Measurements from ENCODE around the gene GBE1.
A peak's percentile ranks its signal among the peaks of the same experiment; 100 is the strongest.
"Not testable (repeated sequence)": the region's sequence is repeated elsewhere in the genome, so short reads cannot be mapped to it uniquely, and the experiment has no call there.

GBE1 gene

DNA sequence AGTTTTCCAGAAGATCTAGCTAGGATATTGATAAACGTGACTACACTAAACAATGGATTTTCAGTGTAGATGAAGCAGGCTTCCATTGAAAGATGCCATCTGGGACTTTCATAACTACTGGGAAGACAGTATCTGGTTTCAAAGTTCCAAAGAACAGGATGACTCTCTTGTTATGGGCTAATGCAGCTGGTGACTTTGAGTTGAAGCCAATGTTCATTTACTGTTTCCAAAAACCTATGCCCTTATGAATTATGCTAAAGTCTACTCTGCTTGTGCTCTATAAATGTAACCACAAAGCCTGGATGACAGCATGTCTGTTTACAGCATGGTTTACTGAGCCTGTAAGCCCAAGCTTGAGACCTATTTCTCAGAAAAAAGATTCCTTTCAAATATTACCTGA is 245.4 kb downstream of the GBE1 start:
- no peak for DNase-seq

GRCh38 chr3:81513591-81513990 is 247.9 kb downstream of the GBE1 start:
- no peak for DNase-seq

DNA sequence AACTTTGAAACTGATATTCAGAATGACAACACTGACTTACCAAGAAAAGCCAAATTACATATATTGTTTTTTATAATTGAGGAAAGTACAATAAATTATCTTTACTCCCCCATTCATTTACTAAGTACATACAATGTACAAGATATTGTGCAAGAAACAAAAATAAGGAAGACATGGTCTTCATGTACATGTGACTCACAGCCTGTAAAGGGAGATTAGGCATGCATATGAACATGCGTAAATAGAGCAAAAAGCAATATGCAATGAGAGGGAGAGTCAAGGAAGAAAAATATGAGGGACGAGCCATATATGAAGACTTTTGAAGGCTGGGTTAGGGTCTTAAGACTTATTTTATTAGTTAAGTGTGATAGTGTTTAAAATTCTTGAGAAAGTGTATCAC is 258.4 kb downstream of the GBE1 start:
- DNase-seq = no peak

DNA sequence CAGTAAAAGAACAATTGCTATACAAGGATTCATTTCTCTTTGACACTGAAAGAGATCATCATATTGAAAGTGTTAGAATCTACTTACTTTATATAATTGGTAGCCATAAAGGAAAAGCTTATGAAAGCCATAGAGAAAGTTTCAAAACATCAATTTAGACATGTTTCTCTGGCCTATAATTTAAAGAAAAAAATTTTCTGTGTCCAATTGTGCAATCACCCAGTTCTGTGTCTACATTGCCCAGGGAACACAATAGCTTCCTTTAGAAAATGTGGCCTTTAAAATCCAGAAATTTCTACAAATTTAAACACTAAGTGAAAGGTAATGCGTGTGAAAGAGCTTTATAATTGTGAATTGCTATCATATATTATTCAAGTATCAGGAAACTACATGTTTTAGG is 259.2 kb downstream of the GBE1 start:
- DNase-seq = no peak

DNA sequence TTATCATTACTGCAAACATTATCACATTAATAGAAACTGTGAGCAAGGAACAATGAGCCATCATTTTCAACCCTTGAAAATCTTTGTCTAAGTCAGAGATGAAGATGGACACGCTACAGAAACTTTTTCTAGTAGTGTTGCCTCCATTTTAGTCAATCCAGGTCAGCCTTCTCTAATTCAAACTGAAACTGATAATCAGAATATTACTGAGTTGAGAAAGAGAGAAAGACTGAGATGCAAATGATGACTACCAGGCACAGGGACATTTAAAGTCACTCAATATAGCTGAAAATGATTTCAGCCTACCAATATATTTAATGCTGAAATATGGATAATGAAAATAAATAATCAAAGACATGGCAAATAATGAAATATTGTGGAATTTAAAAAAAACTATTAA is 261.4 kb downstream of the GBE1 start:
- no peak for DNase-seq

GRCh38 chr3:81497572-81498251 is 263.7 kb downstream of the GBE1 start:
- DNase-seq = no peak

- DNase-seq = no peak
These were observed 264.9 kb downstream of the GBE1 start for GRCh38 chr3:81496407-81497104.

GRCh38 chr3:81492471-81492870 is 269.0 kb downstream of the GBE1 start:
- DNase-seq = not testable (repeated sequence)

DNA sequence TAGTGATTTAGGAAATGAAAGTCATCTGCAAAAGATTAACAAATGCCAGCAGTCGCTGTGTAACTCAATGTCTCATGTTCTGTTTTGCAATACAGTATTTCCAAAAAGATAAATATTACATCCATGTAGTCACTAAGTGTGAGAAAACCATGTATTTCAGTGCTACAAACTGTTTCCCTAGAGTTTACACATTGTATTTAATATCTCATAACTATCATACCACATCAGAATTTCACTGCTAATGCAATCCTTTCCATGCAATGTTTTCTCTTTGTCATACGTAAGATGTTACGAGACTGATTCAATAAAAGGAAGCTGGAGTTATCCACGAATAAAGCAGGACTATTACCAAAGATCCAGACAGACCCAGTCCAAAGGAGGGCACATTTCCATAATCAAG is 269.4 kb downstream of the GBE1 start:
- no peak for DNase-seq

- DNase-seq = peak; percentile 73 to 83
These were observed 270.7 kb downstream of the GBE1 start for GRCh38 chr3:81490541-81491288.

DNA sequence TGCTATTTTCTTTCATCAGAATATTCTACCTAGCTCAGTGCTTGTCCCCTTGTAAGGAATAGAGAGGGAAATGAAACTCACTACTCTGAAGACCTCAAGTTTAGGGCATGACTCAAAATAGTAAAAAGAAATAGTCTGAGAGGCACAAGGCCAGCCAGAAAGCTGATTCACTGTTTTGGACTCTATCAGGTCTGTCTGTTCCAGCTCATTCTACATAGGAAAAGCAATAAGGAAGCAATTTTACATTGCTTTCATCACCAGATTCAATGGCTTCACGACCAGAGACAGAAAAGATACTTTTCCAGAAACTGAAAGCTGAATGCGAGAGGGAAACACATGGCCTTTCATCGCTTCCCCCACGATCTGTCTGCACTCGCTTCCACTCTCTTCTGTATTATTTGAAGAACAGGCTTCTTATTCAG is 276.0 kb downstream of the GBE1 start:
- DNase-seq = no peak

DNA sequence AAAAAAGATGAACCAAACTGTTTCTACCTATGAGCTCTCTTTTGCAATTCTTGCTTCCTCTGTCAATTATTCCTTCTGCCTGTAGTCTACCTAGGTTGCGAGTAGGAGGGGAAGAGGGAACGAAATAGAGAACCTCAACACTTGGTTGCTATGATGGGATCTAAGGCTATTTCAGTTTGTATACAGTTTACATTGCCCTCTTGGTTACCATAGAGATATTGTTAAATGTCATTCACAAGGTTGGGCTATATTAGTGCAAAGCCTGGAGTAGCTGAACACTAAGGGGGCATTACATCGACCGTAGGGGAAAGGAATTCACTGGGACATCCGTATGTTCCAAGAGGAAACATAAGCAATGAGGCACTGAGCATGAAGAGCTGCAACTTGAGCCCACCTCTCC is 276.9 kb downstream of the GBE1 start:
- no peak for DNase-seq

DNA sequence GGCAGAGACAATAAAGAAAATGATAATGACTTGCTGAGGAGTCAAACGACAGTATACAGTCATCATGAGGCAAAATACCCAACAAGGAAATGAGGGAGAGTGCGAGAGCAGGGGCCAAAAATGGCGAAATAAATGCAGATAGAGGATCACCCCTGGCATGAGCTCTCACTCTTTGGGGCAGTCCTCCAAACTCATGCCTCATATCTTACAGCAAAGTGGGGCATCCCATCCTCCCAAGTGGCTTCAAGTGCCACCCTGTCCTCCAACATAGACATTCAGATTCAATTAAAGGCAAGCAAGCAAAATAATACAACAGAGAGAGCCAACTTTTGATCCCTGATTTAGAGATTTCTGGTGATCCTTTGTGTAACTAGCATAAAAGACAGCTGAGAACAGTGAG is 278.4 kb downstream of the GBE1 start:
- DNase-seq = no peak

DNA sequence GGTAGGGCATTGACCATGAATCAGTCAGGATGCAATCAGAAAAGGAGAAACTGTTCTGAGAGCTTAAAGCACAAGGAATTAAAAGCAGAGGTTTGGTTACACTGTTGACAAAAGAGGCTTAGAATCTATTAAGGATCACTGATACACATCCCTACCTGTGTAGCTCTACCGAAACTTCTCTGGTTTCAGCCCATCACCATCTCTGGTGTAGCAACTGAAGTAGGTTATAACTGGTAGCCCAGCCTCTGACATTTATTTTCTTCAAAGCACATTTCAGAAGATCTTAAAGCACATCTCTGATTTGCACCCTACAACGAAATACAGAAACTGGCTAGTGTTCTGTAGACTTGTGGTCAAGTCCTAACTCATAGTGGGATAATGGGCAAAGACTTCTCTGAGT is 283.7 kb downstream of the GBE1 start:
- DNase-seq = no peak

GRCh38 chr3:81476692-81477091 is 284.8 kb downstream of the GBE1 start:
- no peak for DNase-seq

- DNase-seq = no peak
These were observed 288.7 kb downstream of the GBE1 start for GRCh38 chr3:81472600-81473362.

DNA sequence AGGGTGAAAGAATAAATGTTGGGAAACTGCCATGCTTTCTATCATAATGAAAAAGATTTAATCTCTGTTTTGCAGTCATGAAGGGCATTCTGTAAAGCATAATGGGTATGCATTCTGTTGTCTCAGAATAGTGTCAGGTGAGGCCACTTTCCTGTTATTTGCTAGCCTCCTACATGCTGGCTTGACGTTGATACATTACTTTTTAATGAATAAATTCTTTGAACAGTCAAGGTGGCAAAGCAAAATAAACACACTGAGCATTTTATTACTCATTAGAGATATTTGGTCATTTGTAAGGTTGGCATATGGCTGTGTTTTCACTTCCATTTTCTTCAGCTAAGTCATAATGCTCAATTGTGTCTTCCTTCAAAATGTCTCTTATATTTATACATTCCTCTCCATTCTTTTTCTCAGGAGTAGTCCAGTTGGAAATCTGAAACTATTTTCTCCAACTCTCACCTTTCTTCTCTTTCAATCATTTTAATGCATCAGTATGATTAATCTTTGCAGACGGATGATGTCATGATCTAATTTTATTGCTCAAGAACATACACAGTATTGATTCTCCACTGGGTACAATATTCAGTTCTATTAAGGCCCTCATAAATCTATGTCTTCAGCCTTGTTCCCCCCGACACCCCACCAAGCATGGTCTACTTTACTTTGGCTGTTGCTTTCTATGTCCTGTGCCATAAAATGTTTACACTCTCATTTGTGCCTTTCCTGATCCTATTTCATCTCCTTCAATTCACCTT is 290.7 kb downstream of the GBE1 start:
- DNase-seq = no peak

GRCh38 chr3:81468391-81468790 is 293.1 kb downstream of the GBE1 start:
- no peak for DNase-seq

GRCh38 chr3:81466201-81466560 is 295.3 kb downstream of the GBE1 start:
- DNase-seq = no peak

- no peak for DNase-seq
These were observed 295.8 kb downstream of the GBE1 start for GRCh38 chr3:81465510-81466200.

DNA sequence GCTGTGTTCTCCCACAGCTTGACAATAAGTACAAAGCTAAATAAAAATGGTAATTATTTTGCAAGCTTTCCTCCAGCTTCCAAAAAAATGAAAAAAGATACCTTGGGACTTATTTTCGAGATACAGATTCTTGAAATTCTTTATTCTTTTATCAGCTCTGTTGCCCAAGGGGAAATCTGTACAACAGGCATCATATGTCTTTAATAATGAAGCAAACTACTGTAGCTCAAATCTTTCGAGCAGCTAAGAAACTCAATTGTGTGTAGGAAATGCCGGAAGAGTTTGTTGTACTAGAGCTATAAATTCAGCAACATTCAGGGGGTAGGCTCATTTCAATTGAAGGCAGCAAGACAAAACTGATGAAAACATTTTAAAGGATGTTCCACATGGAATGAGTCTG is 297.7 kb downstream of the GBE1 start:
- DNase-seq = no peak

- DNase-seq = peak; percentile 37 to 39
These were observed 298.5 kb downstream of the GBE1 start for GRCh38 chr3:81462921-81463320.

Data from SHP77 (cell line).